ENCODE data around the gene KDM4C.

The KDM4C gene

GRCh38 chr9:6816581-6816980 lies 58.8 kb downstream of the KDM4C start:
- no peak for DNase-seq

- DNase-seq = no peak
These were observed 60.6 kb downstream of the KDM4C start for GRCh38 chr9:6818292-6818922.

GRCh38 chr9:6819112-6819511 lies 61.3 kb downstream of the KDM4C start:
- no peak for DNase-seq

- no peak for DNase-seq
These were observed 61.8 kb downstream of the KDM4C start for GRCh38 chr9:6819529-6819928.

- no peak for DNase-seq
These were observed 64.9 kb downstream of the KDM4C start for GRCh38 chr9:6822696-6823095.

GRCh38 chr9:6827439-6828145 lies 69.8 kb downstream of the KDM4C start:
- DNase-seq = peak; percentile 19

- DNase-seq = no peak
These were observed 71.3 kb downstream of the KDM4C start for GRCh38 chr9:6829027-6829426.

- no peak for DNase-seq
These were observed 71.8 kb downstream of the KDM4C start for GRCh38 chr9:6829536-6829935.

- DNase-seq = no peak
These were observed 75.9 kb downstream of the KDM4C start for GRCh38 chr9:6833518-6834192.

- no peak for DNase-seq
These were observed 76.5 kb downstream of the KDM4C start for GRCh38 chr9:6834306-6834705.

GRCh38 chr9:6838158-6838557 lies 80.4 kb downstream of the KDM4C start:
- no peak for DNase-seq

GRCh38 chr9:6842584-6842947 lies 84.8 kb downstream of the KDM4C start:
- DNase-seq = no peak

- no peak for DNase-seq
These were observed 86.0 kb downstream of the KDM4C start for GRCh38 chr9:6843742-6844141.

GRCh38 chr9:6844267-6844666 lies 86.5 kb downstream of the KDM4C start:
- no peak for DNase-seq

- DNase-seq = no peak
These were observed 87.5 kb downstream of the KDM4C start for GRCh38 chr9:6845128-6845826.

- DNase-seq = no peak
These were observed 88.1 kb downstream of the KDM4C start for GRCh38 chr9:6845880-6846279.

GRCh38 chr9:6852243-6852963 lies 94.6 kb downstream of the KDM4C start:
- no peak for DNase-seq

- no peak for DNase-seq
These were observed 98.1 kb downstream of the KDM4C start for GRCh38 chr9:6855860-6856259.

- DNase-seq = no peak
These were observed 106.3 kb downstream of the KDM4C start for GRCh38 chr9:6864102-6864501.

GRCh38 chr9:6869081-6869948 lies 111.5 kb downstream of the KDM4C start:
- no peak for DNase-seq

- DNase-seq = no peak
These were observed 112.4 kb downstream of the KDM4C start for GRCh38 chr9:6870149-6870548.
